ENCODE results near the gene KLF3. TPM values are rescaled to one million over a fixed set of nuclear protein-coding genes. Genes with fewer than 3 reads are reported as not detected.

The KLF3 gene
- total RNA-seq, 4 donors from 2014 or later: 131 to 224 (median 142) TPM

DNA sequence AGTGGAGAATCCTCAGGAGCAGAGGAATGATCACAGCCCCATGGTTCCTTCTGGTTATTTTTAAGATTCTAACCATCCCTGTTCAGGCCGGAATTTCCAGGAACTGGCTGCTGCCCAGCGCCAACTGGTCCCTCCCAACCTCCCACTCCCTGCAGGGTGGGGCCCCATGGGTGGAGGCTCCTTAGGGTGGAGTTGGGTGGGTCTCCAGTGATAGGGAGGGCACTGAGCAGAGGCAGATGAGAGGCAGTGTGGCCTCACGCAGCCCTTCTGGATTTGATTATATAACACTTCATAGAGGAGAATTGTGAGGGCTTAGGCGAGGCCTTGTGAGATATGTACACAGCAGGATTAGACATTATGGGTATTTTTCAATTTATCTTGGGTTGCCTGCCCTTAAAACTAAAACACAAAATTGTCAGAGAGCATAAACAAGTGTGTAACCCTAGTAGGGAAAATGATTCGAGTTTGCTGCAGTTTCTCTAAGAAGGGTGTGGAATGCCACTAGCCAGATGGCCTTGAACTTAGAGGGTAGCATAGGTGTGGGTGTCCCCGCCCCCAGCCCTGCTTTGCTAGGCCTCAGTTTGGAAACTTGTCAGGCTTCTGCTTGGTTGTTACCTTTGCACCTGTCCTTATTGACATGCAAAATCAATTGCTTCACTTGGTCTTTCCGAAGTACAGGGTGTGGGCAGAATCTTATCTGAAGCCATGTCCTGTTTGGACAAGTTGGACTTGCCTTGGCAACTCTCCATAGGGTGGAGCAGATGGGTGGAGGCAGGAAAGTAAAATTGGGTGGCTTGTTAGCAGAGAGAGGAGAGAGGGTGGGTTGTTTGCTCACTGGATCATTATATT lies 9.4 kb downstream of the KLF3 start:
- intact Hi-C loops (cut with DNase I; ENCODE audit: low total_unique reads): no loop called here
- peak; percentile 72 to 93 for DNase-seq (ENCODE audit: low spot score in 2 of 2)
- 8 to 15% methylated on average over 6 to 7 of the region's 7 CpGs for WGBS, 2 donors
- TF ChIP-seq POLR2A (IDR thresholded peaks at IDR 0.05): no peak
- TF ChIP-seq, protein P1, sequence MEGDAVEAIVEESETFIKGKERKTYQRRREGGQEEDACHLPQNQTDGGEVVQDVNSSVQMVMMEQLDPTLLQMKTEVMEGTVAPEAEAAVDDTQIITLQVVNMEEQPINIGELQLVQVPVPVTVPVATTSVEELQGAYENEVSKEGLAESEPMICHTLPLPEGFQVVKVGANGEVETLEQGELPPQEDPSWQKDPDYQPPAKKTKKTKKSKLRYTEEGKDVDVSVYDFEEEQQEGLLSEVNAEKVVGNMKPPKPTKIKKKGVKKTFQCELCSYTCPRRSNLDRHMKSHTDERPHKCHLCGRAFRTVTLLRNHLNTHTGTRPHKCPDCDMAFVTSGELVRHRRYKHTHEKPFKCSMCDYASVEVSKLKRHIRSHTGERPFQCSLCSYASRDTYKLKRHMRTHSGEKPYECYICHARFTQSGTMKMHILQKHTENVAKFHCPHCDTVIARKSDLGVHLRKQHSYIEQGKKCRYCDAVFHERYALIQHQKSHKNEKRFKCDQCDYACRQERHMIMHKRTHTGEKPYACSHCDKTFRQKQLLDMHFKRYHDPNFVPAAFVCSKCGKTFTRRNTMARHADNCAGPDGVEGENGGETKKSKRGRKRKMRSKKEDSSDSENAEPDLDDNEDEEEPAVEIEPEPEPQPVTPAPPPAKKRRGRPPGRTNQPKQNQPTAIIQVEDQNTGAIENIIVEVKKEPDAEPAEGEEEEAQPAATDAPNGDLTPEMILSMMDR (IDR thresholded peaks at IDR 0.05): no peak
- no peak overlapping the region for H3K4me3 ChIP-seq (ENCODE audit: low read depth, poor library complexity, severe bottlenecking)

DNA sequence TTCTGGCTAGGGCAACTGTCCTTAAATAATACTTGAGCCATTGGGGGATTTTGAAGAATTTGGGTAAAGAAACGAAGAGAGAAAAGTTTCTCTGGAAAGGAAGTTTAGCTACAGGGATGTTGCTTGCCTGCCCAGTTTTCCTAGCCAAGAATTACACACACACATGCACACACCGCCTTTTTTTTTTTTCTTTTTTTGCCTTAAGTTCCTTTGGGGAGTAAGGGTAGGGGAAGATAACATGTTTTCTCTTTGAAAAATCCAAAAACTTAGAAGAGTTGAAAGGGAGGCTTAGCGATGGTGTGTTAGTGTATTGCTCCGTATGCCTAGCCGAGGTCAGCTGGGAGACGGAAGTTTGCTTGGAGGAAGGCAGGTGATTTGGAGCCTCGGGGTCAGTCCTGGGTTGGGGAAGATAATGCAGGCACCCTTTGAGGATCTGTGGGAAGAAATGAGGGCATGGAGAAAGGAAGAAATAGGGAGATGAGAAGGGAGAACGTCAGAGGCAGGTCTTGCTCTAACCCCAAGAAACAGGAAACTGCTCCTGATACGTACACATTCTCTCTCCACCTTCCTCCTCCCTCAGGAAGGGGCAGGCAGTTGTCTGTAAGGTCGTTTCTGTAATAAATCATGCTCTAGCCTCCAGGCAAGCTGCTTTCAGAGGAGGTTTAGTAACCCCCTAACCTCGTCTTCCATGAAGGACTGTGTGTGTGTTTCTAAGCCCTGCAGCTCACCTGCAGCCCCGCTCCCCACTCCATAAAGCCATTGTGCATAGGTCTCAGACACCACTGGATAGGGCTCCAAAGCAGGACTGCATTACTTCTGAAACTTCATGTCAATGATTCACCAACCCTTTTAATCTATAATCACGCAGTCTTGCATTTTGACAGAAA lies 10.5 kb downstream of the KLF3 start:
- intact Hi-C loops (cut with DNase I; ENCODE audit: low total_unique reads): loop anchor here (5.0 kb wide), 3 partner anchors 357 to 607 kb away; no protein-coding TSS in a partner anchor
- no peak for DNase-seq (ENCODE audit: low spot score in 2 of 2)
- no peak for TF ChIP-seq POLR2A (IDR thresholded peaks at IDR 0.05)
- TF ChIP-seq, protein P1 (IDR thresholded peaks at IDR 0.05): no peak
- no peak overlapping the region for H3K4me3 ChIP-seq (ENCODE audit: low read depth, poor library complexity, severe bottlenecking)
- 13 to 17% methylated on average over 13 of the region's 13 CpGs for WGBS, 2 donors

DNA sequence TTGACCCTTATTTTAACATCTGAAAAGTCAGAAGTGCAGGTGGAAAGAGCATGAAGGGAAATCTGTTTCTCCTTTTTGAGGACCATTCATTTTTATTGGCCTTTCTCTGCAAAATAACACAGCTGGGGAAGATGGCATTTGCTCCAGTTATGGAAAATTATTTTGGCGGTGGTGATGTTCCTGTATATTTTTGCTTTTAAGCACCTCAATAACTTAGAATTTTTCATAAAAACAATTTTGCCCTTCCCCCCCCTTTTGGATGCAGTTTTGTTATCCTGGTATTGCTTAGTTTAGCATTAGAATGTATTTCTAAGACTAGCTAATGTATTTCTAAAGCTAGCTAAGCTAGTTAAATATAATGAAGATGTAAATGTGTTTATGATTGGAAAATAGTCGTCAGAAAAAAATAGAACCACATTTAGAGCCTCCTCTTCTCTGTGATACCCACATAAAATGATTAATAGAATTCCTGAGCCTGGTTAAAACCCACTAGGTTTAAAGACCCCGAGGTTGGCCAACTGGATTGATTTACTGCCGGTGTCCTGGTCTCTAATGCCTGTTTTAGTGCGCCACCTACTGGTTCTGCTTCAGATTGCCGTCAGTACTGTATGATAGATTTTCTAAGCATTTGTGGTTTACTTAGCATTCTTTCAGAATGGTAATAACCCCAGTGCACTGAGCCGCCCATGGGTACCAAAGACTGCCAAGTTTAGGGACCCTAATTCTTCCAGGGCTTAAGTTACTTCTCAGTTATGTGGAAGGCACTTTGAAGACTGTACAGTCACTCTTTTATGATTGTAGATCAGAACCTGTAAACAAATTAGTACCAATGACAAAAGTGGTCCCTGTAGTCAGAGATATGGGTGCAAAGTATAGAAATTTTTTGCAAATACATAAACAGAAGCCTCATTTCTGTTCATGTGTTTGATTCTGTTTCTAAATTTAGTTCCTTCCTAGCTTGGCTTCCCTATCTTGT lies 11.4 kb downstream of the KLF3 start:
- DNase-seq (ENCODE audit: low spot score in 2 of 2): peak; percentile 90 to 95
- 6% methylated on average over 7 of the region's 7 CpGs for WGBS, 2 donors
- TF ChIP-seq, protein P1 (IDR thresholded peaks at IDR 0.05): peak in 1 of 3 donors; percentile 89
- no peak for TF ChIP-seq POLR2A (IDR thresholded peaks at IDR 0.05)
- intact Hi-C loops (cut with DNase I; ENCODE audit: low total_unique reads): loop anchor here (5.0 kb wide), 3 partner anchors 358 to 608 kb away; no protein-coding TSS in a partner anchor
- H3K4me3 ChIP-seq (ENCODE audit: low read depth, poor library complexity, severe bottlenecking): no peak overlapping the region

DNA sequence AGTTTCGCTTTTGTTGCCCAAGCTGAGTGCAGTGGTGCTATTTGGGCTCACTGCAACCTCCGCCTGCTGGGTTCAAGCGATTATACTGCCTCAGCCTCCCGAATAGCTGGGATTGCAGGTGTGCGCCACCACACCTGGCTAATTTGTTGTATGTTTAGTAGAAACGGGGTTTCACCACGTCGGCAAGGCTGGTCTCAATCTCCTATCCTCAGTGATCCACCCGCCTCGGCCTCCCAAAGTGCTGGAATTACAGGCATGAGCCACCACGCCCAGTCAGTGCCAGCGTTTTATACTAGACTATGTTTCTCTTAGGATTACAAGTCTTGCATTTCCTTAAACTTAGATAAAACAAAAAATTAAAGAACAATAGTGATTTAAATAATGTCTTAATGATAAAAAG lies 13.0 kb downstream of the KLF3 start:
- no peak for DNase-seq (ENCODE audit: low spot score in 2 of 2)
- WGBS, 2 donors: 72 to 83% methylated on average over 12 of the region's 12 CpGs
- TF ChIP-seq, protein P1 (IDR thresholded peaks at IDR 0.05): no peak
- no peak for TF ChIP-seq POLR2A (IDR thresholded peaks at IDR 0.05)
- no peak overlapping the region for H3K4me3 ChIP-seq (ENCODE audit: low read depth, poor library complexity, severe bottlenecking)
- intact Hi-C loops (cut with DNase I; ENCODE audit: low total_unique reads): loop anchor here (5.0 kb wide), 3 partner anchors 360 to 610 kb away; no protein-coding TSS in a partner anchor

DNA sequence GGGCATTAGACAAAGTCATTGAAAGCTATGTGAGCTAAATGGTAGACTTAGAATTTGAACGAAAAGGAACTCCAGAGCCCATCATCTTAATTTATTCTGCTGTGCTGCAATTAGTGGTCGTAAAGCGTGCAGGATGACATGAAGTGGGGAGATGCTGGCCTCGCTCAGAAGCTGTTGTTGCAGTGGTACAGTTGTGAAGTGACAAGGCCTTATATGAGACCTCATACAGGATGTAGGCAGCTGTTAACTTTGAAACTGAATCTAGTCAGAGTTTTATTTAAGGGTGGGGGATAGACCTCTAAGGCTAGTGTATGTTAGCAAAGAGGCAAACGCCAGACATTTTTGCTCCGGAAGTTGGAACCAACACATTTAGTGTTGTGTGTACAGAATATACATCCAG lies 13.4 kb downstream of the KLF3 start:
- TF ChIP-seq POLR2A (IDR thresholded peaks at IDR 0.05): no peak
- TF ChIP-seq, protein P1 (IDR thresholded peaks at IDR 0.05): no peak
- intact Hi-C loops (cut with DNase I; ENCODE audit: low total_unique reads): loop anchor here (5.0 kb wide), 3 partner anchors 360 to 610 kb away; no protein-coding TSS in a partner anchor
- H3K4me3 ChIP-seq (ENCODE audit: low read depth, poor library complexity, severe bottlenecking): no peak overlapping the region
- DNase-seq (ENCODE audit: low spot score in 2 of 2): no peak
- 68 to 72% methylated on average over 6 of the region's 6 CpGs for WGBS, 2 donors
